ENCODE results near the gene FREM1. TPM values are rescaled to one million over a fixed set of nuclear protein-coding genes. Genes with fewer than 3 reads are reported as not detected.

Gene FREM1
- total RNA-seq, 2 experiments from 2014 or later, result not detected

GRCh38 chr9:14744768-14745167, 165.5 kb downstream of the FREM1 start:
- POLR2A ChIA-PET, result no interaction called here
- no peaks in the 10 kb centered on the region for H3K36me3 Mint-ChIP-seq
- ATAC-seq (ENCODE audit: low read depth) (no peak), DNase-seq (no peak)
- H3K27me3 Mint-ChIP-seq, result peaks cover 22% of the 10 kb centered on the region
- no peaks in the 10 kb centered on the region for H3K9me3 Mint-ChIP-seq
- H3K27ac Mint-ChIP-seq, result no peak overlapping the region
- no peak overlapping the region for H3K4me3 Mint-ChIP-seq
- H3K4me1 Mint-ChIP-seq, result no peaks in the 10 kb centered on the region

GRCh38 chr9:14741369-14741768, 168.9 kb downstream of the FREM1 start:
- H3K4me1 Mint-ChIP-seq, result no peaks in the 10 kb centered on the region
- ATAC-seq (ENCODE audit: low read depth) (no peak), DNase-seq (no peak)
- POLR2A ChIA-PET, result no interaction called here
- no peak overlapping the region for H3K4me3 Mint-ChIP-seq
- H3K36me3 Mint-ChIP-seq, result no peaks in the 10 kb centered on the region
- no peak overlapping the region for H3K27ac Mint-ChIP-seq
- H3K27me3 Mint-ChIP-seq, result peaks cover 17% of the 10 kb centered on the region
- H3K9me3 Mint-ChIP-seq, result no peaks in the 10 kb centered on the region

- POLR2A ChIA-PET, result no interaction called here
- Mint-ChIP-seq H3K27me3 (peaks cover 12% of the 10 kb centered on the region), H3K9me3 (no peaks in the 10 kb centered on the region), H3K27ac (no peak overlapping the region), H3K4me1 (no peaks in the 10 kb centered on the region), H3K36me3 (no peaks in the 10 kb centered on the region), H3K4me3 (no peak overlapping the region)
- ATAC-seq (ENCODE audit: low read depth) (no peak), DNase-seq (no peak)
These were observed 177.1 kb downstream of the FREM1 start for GRCh38 chr9:14733133-14733532.

- Mint-ChIP-seq H3K4me3 (no peak overlapping the region), H3K36me3 (no peaks in the 10 kb centered on the region), H3K27ac (no peak overlapping the region), H3K4me1 (no peaks in the 10 kb centered on the region), H3K9me3 (no peaks in the 10 kb centered on the region), H3K27me3 (peaks cover 8% of the 10 kb centered on the region)
- DNase-seq (no peak), ATAC-seq (ENCODE audit: low read depth) (no peak)
- POLR2A ChIA-PET, result no interaction called here
These were observed 178.8 kb downstream of the FREM1 start for GRCh38 chr9:14731294-14731981.

GRCh38 chr9:14730461-14730898, 179.7 kb downstream of the FREM1 start:
- Mint-ChIP-seq H3K9me3 (no peaks in the 10 kb centered on the region), H3K4me3 (no peak overlapping the region), H3K36me3 (no peaks in the 10 kb centered on the region), H3K4me1 (no peaks in the 10 kb centered on the region), H3K27ac (no peak overlapping the region), H3K27me3 (peaks cover 8% of the 10 kb centered on the region)
- DNase-seq, result no peak
- POLR2A ChIA-PET, result no interaction called here
- ATAC-seq (ENCODE audit: low read depth), result no peak

GRCh38 chr9:14723301-14723700, 186.9 kb downstream of the FREM1 start:
- no peak for DNase-seq
- Mint-ChIP-seq H3K4me3 (no peak overlapping the region), H3K9me3 (no peaks in the 10 kb centered on the region), H3K4me1 (no peaks in the 10 kb centered on the region), H3K27me3 (peaks cover 19% of the 10 kb centered on the region), H3K27ac (no peak overlapping the region), H3K36me3 (no peaks in the 10 kb centered on the region)
- POLR2A ChIA-PET, result no interaction called here
- no peak for ATAC-seq (ENCODE audit: low read depth)

- no peaks in the 10 kb centered on the region for H3K4me1 Mint-ChIP-seq
- POLR2A ChIA-PET, result no interaction called here
- H3K27me3 Mint-ChIP-seq, result peaks cover 20% of the 10 kb centered on the region
These were observed 187.7 kb downstream of the FREM1 start, which contains the start of gene CER1 for GRCh38 chr9:14722391-14723035. TSS of gene CER1 (minus strand) at chr9:14722733. CDS start at chr9:14722672, 61 bp downstream.

GRCh38 chr9:14719231-14719923, 190.9 kb downstream of the FREM1 start:
- POLR2A ChIA-PET, result no interaction called here
- ATAC-seq (ENCODE audit: low read depth), result no peak

More at GRCh38 chr9:14722391-14723035, 187.7 kb downstream of the FREM1 start, which contains the start of gene CER1:
- H3K4me3 Mint-ChIP-seq, result no peak within 1 kb of the TSS
- no peak for DNase-seq
- no peak within 1 kb of the TSS for H3K27ac Mint-ChIP-seq
- H3K9me3 Mint-ChIP-seq, result no peaks in the 10 kb centered on the region
- no peak for ATAC-seq (ENCODE audit: low read depth)
- no peaks in the 10 kb centered on the region for H3K36me3 Mint-ChIP-seq

GRCh38 chr9:14715102-14715501, 195.1 kb downstream of the FREM1 start:
- no peaks in the 10 kb centered on the region for H3K9me3 Mint-ChIP-seq
- no peak overlapping the region for H3K27ac Mint-ChIP-seq
- DNase-seq (no peak), ATAC-seq (ENCODE audit: low read depth) (no peak)
- no peaks in the 10 kb centered on the region for H3K36me3 Mint-ChIP-seq
- peaks cover 21% of the 10 kb centered on the region for H3K27me3 Mint-ChIP-seq
- POLR2A ChIA-PET, result no interaction called here
- H3K4me3 Mint-ChIP-seq, result no peak overlapping the region
- no peaks in the 10 kb centered on the region for H3K4me1 Mint-ChIP-seq

More at GRCh38 chr9:14719231-14719923, 190.9 kb downstream of the FREM1 start:
- no peak for DNase-seq
- Mint-ChIP-seq H3K4me1 (no peaks in the 10 kb centered on the region), H3K9me3 (no peaks in the 10 kb centered on the region), H3K27ac (no peak overlapping the region), H3K4me3 (no peak overlapping the region), H3K36me3 (no peaks in the 10 kb centered on the region), H3K27me3 (peaks cover 20% of the 10 kb centered on the region)

- H3K36me3 Mint-ChIP-seq, result no peaks in the 10 kb centered on the region
- POLR2A ChIA-PET, result no interaction called here
- no peak for ATAC-seq (ENCODE audit: low read depth)
- no peak overlapping the region for H3K4me3 Mint-ChIP-seq
- no peaks in the 10 kb centered on the region for H3K4me1 Mint-ChIP-seq
- peaks cover 11% of the 10 kb centered on the region for H3K27me3 Mint-ChIP-seq
- H3K9me3 Mint-ChIP-seq, result peaks cover 2% of the 10 kb centered on the region
- no peak for DNase-seq
- no peak overlapping the region for H3K27ac Mint-ChIP-seq
These were observed 197.0 kb downstream of the FREM1 start for GRCh38 chr9:14713187-14713767.

GRCh38 chr9:14710804-14711203, 199.4 kb downstream of the FREM1 start:
- H3K27me3 Mint-ChIP-seq, result peaks cover 9% of the 10 kb centered on the region
- H3K9me3 Mint-ChIP-seq, result peaks cover 6% of the 10 kb centered on the region
- H3K4me1 Mint-ChIP-seq, result no peaks in the 10 kb centered on the region
- H3K27ac Mint-ChIP-seq, result no peak overlapping the region
- no peak for DNase-seq
- ATAC-seq (ENCODE audit: low read depth), result no peak
- H3K4me3 Mint-ChIP-seq, result no peak overlapping the region
- POLR2A ChIA-PET, result no interaction called here
- H3K36me3 Mint-ChIP-seq, result no peaks in the 10 kb centered on the region

GRCh38 chr9:14706530-14707140, 203.6 kb downstream of the FREM1 start:
- H3K4me1 Mint-ChIP-seq, result no peaks in the 10 kb centered on the region
- DNase-seq (no peak), ATAC-seq (ENCODE audit: low read depth) (no peak)
- H3K4me3 Mint-ChIP-seq, result no peak overlapping the region
- peaks cover 16% of the 10 kb centered on the region for H3K9me3 Mint-ChIP-seq
- peaks cover 2% of the 10 kb centered on the region for H3K36me3 Mint-ChIP-seq
- peaks cover 9% of the 10 kb centered on the region for H3K27me3 Mint-ChIP-seq
- POLR2A ChIA-PET, result no interaction called here
- H3K27ac Mint-ChIP-seq, result no peak overlapping the region

- H3K36me3 Mint-ChIP-seq, result peaks cover 2% of the 10 kb centered on the region
- H3K4me1 Mint-ChIP-seq, result no peaks in the 10 kb centered on the region
- DNase-seq (no peak), ATAC-seq (ENCODE audit: low read depth) (no peak)
- H3K4me3 Mint-ChIP-seq, result no peak overlapping the region
- no peak overlapping the region for H3K27ac Mint-ChIP-seq
- POLR2A ChIA-PET, result no interaction called here
- H3K27me3 Mint-ChIP-seq, result peaks cover 7% of the 10 kb centered on the region
- H3K9me3 Mint-ChIP-seq, result peaks cover 16% of the 10 kb centered on the region
These were observed 205.1 kb downstream of the FREM1 start for GRCh38 chr9:14705079-14705478.

Data from activated naive CD8-positive, alpha-beta T cell treated with anti-CD3 and anti-CD28 coated beads, Interleukin-2, amount 10 ng/mL, durations not matched to agents 7 days and 5 days (primary cell).